HG02840 (cell line): ENCODE data around the gene YWHAG.
A peak's percentile ranks its signal among the peaks of the same experiment; 100 is the strongest.
"Not testable (repeated sequence)": the region's sequence is repeated elsewhere in the genome, so short reads cannot be mapped to it uniquely, and the experiment has no call there.

ENCODE experiments used
- ATAC-seq: cut with Tn5 transposase; IDR thresholded peaks from one replicate; pipeline ENCODE4 v1.9.1; 2021; ENCODE audit warnings: mild to moderate bottlenecking, moderate library complexity, moderate number of reproducible peaks; ENCODE audit not compliant: unreplicated experiment, low FRiP score

The YWHAG gene

GRCh38 chr7:76358481-76359110 is at the start of gene YWHAG:
YWHAG (minus strand) TSS chr7:76358991; CDS start chr7:76358808, 183 bp downstream.
- peak; percentile 69 for ATAC-seq

- no peak for ATAC-seq
Observed at GRCh38 chr7:76408121-76408560, 49.4 kb upstream of the YWHAG start.

GRCh38 chr7:76407718-76408117 is 48.9 kb upstream of the YWHAG start:
- no peak for ATAC-seq

GRCh38 chr7:76405738-76406137 is 46.9 kb upstream of the YWHAG start:
- no peak for ATAC-seq

- no peak for ATAC-seq
Observed at GRCh38 chr7:76403780-76404494, 45.1 kb upstream of the YWHAG start.

- not testable (repeated sequence) for ATAC-seq
Observed at GRCh38 chr7:76403097-76403496, 44.3 kb upstream of the YWHAG start.

- no peak for ATAC-seq
Observed at GRCh38 chr7:76400248-76400647, 41.5 kb upstream of the YWHAG start.

- ATAC-seq = no peak
Observed at GRCh38 chr7:76397409-76398183, 38.8 kb upstream of the YWHAG start.

GRCh38 chr7:76396864-76397263 is 38.1 kb upstream of the YWHAG start:
- no peak for ATAC-seq

GRCh38 chr7:76395965-76396726 is 37.4 kb upstream of the YWHAG start:
- ATAC-seq = no peak

- ATAC-seq = not testable (repeated sequence)
Observed at GRCh38 chr7:76395605-76395964, 36.8 kb upstream of the YWHAG start.

- ATAC-seq = no peak
Observed at GRCh38 chr7:76394957-76395356, 36.2 kb upstream of the YWHAG start.

- ATAC-seq = peak; percentile 90
Observed at GRCh38 chr7:76393116-76394031, 34.6 kb upstream of the YWHAG start.

GRCh38 chr7:76392531-76393115 is 33.8 kb upstream of the YWHAG start:
- no peak for ATAC-seq

- ATAC-seq = no peak
Observed at GRCh38 chr7:76390092-76390491, 31.3 kb upstream of the YWHAG start.

GRCh38 chr7:76387789-76388188 is 29.0 kb upstream of the YWHAG start:
- not testable (repeated sequence) for ATAC-seq

GRCh38 chr7:76386691-76387260 is 28.0 kb upstream of the YWHAG start:
- no peak for ATAC-seq

- ATAC-seq = no peak
Observed at GRCh38 chr7:76383089-76383944, 24.5 kb upstream of the YWHAG start.
